MV-4-11 (cell line): ENCODE data around the gene TOGARAM2.
A peak's percentile ranks its signal among the peaks of the same experiment; 100 is the strongest.

Experiments
- DNase-seq: peaks from one replicate; lab custom pipeline; 2025; lab: John Stamatoyannopoulos, UW

The TOGARAM2 gene

GRCh38 chr2:29072251-29072650, 91.2 kb downstream of the TOGARAM2 start:
- DNase-seq = no peak

GRCh38 chr2:29072971-29073725, 92.0 kb downstream of the TOGARAM2 start:
- no peak for DNase-seq

- DNase-seq = peak; percentile 54
Observed at GRCh38 chr2:29073933-29074332, 92.8 kb downstream of the TOGARAM2 start.

GRCh38 chr2:29074411-29074810, 93.3 kb downstream of the TOGARAM2 start, which contains the start of gene PCARE:
Gene PCARE, minus strand, starts transcription at chr2:29074523. Its CDS starts 262 bp downstream, at chr2:29074261.
- no peak for DNase-seq

GRCh38 chr2:29075894-29076705, 95.0 kb downstream of the TOGARAM2 start:
- no peak for DNase-seq

GRCh38 chr2:29079887-29080286, 98.8 kb downstream of the TOGARAM2 start:
- DNase-seq = no peak

- DNase-seq = peak; percentile 91
Observed at GRCh38 chr2:29080886-29081743, 100.0 kb downstream of the TOGARAM2 start.

- DNase-seq = no peak
Observed at GRCh38 chr2:29082804-29083495, 101.9 kb downstream of the TOGARAM2 start.

GRCh38 chr2:29084554-29084953, 103.5 kb downstream of the TOGARAM2 start:
- no peak for DNase-seq

GRCh38 chr2:29090311-29090710, 109.2 kb downstream of the TOGARAM2 start:
- DNase-seq = peak; percentile 65

- no peak for DNase-seq
Observed at GRCh38 chr2:29096969-29097368, 115.9 kb downstream of the TOGARAM2 start.

- DNase-seq = no peak
Observed at GRCh38 chr2:29097569-29097968, 116.5 kb downstream of the TOGARAM2 start.

- DNase-seq = no peak
Observed at GRCh38 chr2:29100564-29100963, 119.5 kb downstream of the TOGARAM2 start.
